Omental fat pad (tissue), 4 donors: ENCODE results near the gene S100A16. TPM values are rescaled to one million over a fixed set of nuclear protein-coding genes. Genes with fewer than 3 reads are reported as not detected.

Source experiments
- ATAC-seq: fragments of 150-250 bp; one replicate; pipeline ENCODE4 v1.9.1; 2016; ENCODE audit warnings: mild to moderate bottlenecking, moderate library complexity; ENCODE audit not compliant: low FRiP score
- DNase-seq: peaks from one replicate; pipeline ENCODE4 v3.0.0-alpha.2; 2019; ENCODE audit warnings: low spot score
- total RNA-seq, 4 donors: library from RNA; depleted of rRNA; stranded (reverse); fragments of >200 nt; gene quantifications; one replicate each; pipeline ENCODE4 v1.1.0, GENCODE V29; 2016
- TF ChIP-seq, protein P1 (sequence below), 3 donors: fragments of 450-650 bp; IDR thresholded peaks; one replicate each; pipeline ENCODE4 v1.5.1; 2016 to 2017; ENCODE audit warnings: antibody characterized with exemption in 3 of 3, mild to moderate bottlenecking in 3 of 3, moderate library complexity in 2 of 3

Gene S100A16
- total RNA-seq, 4 donors from 2014 or later, result 84.5 to 225 (median 127) TPM

DNA sequence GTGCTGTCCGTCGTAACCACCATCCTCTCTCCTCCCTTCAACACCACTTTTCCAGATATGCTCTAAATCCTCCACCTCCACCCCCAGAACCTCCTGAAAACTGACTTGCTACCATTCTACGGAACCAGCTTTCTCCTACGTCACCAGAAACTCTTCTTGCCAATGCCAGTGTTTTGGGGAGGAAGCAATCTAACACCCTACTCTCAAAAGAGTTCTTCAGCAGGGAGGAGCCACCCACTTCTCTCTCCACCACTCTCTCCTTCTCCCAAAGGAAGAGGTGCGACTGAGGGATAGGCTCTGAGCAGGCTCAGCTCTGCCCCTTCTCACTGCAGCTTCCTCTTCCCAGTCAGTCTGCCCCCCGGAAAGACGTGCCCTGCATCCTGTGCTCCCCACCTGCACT lies 41.2 kb downstream of the S100A16 start:
- DNase-seq (no peak), ATAC-seq (no peak)

DNA sequence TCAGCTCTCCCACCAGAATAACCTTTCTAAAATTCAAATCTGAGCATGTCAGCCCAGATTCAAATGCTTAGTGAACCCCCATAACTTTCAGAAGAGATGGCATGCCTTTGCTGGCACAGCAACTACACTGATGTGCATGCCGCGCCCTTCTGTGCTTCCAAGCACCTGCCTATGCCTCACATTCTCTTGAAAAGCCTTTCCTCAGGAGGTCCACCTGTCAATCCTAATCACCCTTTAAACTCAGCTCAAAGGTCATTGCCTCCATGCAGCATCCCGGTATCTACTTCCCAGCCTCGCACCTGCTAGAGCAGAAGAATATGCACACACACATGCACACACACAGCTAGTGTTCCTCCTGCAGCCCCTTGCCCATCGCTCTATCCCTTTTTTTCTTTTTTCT lies 42.1 kb downstream of the S100A16 start:
- TF ChIP-seq, protein P1, sequence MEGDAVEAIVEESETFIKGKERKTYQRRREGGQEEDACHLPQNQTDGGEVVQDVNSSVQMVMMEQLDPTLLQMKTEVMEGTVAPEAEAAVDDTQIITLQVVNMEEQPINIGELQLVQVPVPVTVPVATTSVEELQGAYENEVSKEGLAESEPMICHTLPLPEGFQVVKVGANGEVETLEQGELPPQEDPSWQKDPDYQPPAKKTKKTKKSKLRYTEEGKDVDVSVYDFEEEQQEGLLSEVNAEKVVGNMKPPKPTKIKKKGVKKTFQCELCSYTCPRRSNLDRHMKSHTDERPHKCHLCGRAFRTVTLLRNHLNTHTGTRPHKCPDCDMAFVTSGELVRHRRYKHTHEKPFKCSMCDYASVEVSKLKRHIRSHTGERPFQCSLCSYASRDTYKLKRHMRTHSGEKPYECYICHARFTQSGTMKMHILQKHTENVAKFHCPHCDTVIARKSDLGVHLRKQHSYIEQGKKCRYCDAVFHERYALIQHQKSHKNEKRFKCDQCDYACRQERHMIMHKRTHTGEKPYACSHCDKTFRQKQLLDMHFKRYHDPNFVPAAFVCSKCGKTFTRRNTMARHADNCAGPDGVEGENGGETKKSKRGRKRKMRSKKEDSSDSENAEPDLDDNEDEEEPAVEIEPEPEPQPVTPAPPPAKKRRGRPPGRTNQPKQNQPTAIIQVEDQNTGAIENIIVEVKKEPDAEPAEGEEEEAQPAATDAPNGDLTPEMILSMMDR (IDR thresholded peaks at IDR 0.05), result no peak
- ATAC-seq (no peak), DNase-seq (no peak)

More for the DNA sequence above, 41.2 kb downstream of the S100A16 start:
- TF ChIP-seq, protein P1 (IDR thresholded peaks at IDR 0.05), result no peak

DNA sequence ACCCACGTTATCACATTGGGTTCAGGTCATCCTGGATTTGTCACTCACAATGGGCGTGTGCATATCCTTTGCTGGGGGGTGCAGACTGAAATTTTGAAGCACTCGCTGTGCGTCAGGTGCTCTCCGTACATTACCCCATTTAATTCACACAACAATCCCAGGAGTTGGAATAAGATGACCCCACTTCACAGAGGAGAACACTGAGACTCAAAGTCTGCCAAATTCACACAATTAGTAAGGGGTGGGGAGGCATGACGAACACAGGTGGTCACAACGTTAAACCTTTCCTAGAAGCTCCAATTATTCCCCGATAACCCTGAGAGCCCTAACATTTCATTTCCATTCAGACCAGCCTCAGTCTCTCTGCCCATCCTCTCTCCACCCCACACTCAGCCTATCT lies 43.5 kb downstream of the S100A16 start:
- TF ChIP-seq, protein P1 (IDR thresholded peaks at IDR 0.05), result no peak
- ATAC-seq (no peak), DNase-seq (no peak)

DNA sequence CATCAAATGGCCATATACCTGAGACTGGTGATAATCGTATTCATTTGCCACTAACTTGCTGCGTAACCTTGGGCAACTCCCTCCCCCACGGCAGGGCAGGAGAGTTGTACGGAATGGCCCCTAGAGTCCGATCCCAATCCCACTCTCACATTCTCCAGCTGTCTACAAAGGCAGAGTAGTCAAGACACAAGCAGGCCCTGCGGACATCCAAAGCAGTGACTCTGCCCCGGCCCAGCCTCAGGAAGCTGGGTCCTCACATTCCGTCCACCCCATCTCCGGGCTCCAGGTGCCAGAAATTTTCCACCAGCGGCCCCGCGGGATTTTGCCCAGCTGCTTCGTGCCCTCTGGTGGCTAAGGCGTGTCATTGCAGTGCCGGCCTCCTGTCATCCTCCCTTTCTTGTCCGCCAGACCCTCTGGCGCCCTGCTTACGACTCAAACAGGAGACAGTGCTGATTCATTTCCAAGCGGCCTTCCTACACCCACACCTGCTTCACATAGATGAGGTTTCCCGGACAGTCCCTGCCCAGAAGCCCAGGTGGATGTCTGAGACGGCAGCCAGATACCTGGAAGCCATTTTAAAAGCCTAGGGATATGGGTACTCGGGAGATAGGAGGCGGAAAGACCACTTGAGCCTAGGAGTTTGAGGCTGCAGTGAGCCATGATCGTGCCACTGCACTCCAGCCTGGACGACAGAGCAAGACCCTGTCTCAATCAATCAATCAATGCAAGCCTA lies 44.4 kb downstream of the S100A16 start:
- ATAC-seq, result peak; percentile 42
- TF ChIP-seq, protein P1 (IDR thresholded peaks at IDR 0.05), result peak in 2 of 3 donors; percentile 94 to 99
- peak; percentile 85 for DNase-seq

DNA sequence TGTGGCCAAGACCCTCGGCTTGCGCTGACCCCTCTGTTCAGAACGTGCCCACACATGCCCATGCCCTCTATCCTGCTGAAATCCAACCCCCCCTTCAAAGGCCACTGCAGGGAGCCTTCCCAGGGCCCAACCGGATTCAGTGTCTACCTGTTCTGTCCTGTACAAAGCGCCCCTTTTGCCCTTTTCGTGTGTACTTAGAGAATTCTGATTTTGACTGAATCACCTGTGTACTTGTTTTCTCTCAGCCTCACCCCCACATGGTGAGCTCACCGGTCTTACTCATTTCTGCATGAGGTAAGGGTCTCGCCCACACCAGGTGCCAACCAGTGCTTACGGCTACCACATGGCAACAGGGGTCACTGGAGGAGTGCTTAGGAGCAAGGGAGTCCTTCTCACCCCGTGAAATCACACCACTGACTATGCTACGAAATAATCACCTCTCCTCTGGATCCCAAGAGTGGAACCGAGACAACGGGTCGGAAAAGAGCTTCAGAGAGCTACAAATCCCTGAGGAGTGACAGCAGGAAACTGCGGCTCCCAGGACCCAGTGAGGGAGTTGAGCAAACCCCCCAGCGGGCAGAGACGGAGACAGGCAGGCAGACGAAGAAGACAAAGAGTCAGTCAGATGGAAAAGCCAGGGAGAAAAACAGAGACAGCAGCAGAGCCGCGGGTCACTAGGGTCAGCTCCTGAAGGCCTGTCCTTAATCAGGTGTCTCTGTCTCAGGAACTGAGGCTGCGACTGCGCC lies 45.1 kb downstream of the S100A16 start:
- TF ChIP-seq, protein P1 (IDR thresholded peaks at IDR 0.05), result no peak
- ATAC-seq, result peak; percentile 51
- no peak for DNase-seq

DNA sequence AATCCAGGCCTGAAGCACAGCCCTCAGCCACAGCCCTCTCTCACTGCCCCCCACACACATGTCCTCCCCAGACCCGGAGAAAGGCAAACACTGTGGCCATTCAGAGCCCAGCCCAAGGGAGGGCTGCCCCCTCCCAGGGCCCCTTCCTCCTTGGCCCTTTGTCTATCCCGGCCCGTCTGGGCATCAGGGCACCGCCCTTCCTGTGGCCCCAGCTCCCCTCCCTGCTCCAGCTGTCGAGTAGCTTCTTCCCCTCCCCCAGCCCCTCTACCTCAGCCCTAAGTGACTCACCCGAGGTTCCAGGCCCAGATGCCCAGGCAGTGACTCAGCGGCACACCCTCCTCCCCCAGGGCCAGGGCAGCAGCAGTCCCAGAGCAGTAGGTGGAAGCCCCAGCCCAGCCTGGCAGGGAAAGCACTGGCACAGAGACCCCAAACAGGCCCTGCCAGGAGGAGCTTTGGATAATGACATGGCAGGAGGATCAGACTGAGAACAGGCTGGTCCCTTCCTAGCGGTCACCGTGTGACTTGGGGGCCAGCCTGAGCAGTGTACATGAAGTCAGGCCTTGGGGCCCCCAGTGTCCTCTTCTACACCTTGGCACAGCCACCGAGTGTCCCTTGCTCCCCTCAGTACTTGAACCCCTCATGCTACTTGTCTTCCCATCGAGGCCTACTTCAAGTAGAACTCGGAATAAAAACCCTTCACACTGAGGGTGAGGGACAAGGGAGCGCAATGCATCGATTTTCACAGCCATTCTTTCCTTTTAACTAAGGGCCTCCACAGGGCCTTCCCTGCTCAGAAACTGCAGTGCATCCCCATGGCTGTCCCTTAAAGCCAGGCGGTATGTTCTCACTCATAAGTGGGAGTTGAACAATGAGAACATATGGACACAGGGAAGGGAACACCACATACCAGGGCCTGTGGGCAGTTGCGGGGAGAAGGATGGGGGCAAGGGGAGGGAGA lies 46.2 kb downstream of the S100A16 start:
- TF ChIP-seq, protein P1 (IDR thresholded peaks at IDR 0.05), result no peak
- ATAC-seq (peak; percentile 84), DNase-seq (peak; percentile 91)
